ENCODE measurements around the gene SPATS2L. TPM values are rescaled to one million over a fixed set of nuclear protein-coding genes. Genes with fewer than 3 reads are reported as not detected.

Gene SPATS2L
- total and polyA plus RNA-seq, 8 donors, result 36.8 to 245 (median 80.7) TPM

- 73 to 85% (median 80%) methylated on average over 19 of the region's 19 CpGs for WGBS, 5 donors
- H3K4me1 ChIP-seq, result peaks cover 20 to 48% (median 33%) of the 10 kb centered on the region in 4 donors
These were observed 102.2 kb downstream of the SPATS2L start for GRCh38 chr2:200408428-200409316.

GRCh38 chr2:200411831-200412230 is 105.3 kb downstream of the SPATS2L start:
- intact Hi-C loops (cut with DNase I; ENCODE audit: low total_unique reads), result no loop called here
- H3K9me3 ChIP-seq, result no peaks in the 10 kb centered on the region
- H3K27me3 ChIP-seq, result no peaks in the 10 kb centered on the region
- peaks cover 0 to 16% (median 14%) of the 10 kb centered on the region in 4 donors for H3K36me3 ChIP-seq
- H3K4me3 ChIP-seq, result no peak overlapping the region
- H3K4me1 ChIP-seq, result peaks cover 3 to 23% (median 16%) of the 10 kb centered on the region in 4 donors
- TF ChIP-seq POLR2AphosphoS5 (IDR thresholded peaks at IDR 0.05), result no peak
- no peak for TF ChIP-seq EP300 (IDR thresholded peaks at IDR 0.05)
- no peak for TF ChIP-seq CTCF (IDR thresholded peaks at IDR 0.05)
- no peak for TF ChIP-seq POLR2A (IDR thresholded peaks at IDR 0.05)
- no peak overlapping the region for H3K27ac ChIP-seq
- peak in 1 of 2 donors; percentile 26 for DNase-seq

More at GRCh38 chr2:200408428-200409316, 102.2 kb downstream of the SPATS2L start:
- intact Hi-C loops (cut with DNase I; ENCODE audit: low total_unique reads), result no loop called here
- no peaks in the 10 kb centered on the region for H3K27me3 ChIP-seq
- no peak overlapping the region for H3K4me3 ChIP-seq
- peak overlapping the region; percentile 0 to 87 (median 49) for H3K27ac ChIP-seq
- H3K36me3 ChIP-seq, result peaks cover 0 to 5% (median under 1%) of the 10 kb centered on the region in 4 donors
- no peak for TF ChIP-seq POLR2A (IDR thresholded peaks at IDR 0.05)
- peak in 1 of 3 donors; percentile 5 for TF ChIP-seq POLR2AphosphoS5 (IDR thresholded peaks at IDR 0.05)
- DNase-seq, result peak; percentile 26 to 47
- H3K9me3 ChIP-seq, result no peaks in the 10 kb centered on the region

- H3K4me3 ChIP-seq, result no peak overlapping the region
- no peaks in the 10 kb centered on the region for H3K27me3 ChIP-seq
- H3K9me3 ChIP-seq, result no peaks in the 10 kb centered on the region
- H3K36me3 ChIP-seq, result peaks cover 0 to 38% (median 33%) of the 10 kb centered on the region in 4 donors
- TF ChIP-seq POLR2A (IDR thresholded peaks at IDR 0.05), result no peak
- DNase-seq, result no peak
- intact Hi-C loops (cut with DNase I; ENCODE audit: low total_unique reads), result no loop called here
- H3K4me1 ChIP-seq, result no peaks in the 10 kb centered on the region
- H3K27ac ChIP-seq, result no peak overlapping the region
- 95 to 98% (median 97%) methylated on average over 5 of the region's 5 CpGs for WGBS, 5 donors
These were observed 107.9 kb downstream of the SPATS2L start for GRCh38 chr2:200414367-200414766.

- Histone ChIP-seq H3K27me3 (no peaks in the 10 kb centered on the region), H3K4me1 (no peaks in the 10 kb centered on the region), H3K4me3 (no peak overlapping the region), H3K36me3 (peaks cover 5 to 49% (median 44%) of the 10 kb centered on the region in 4 donors), H3K9me3 (no peaks in the 10 kb centered on the region), H3K27ac (no peak overlapping the region)
- intact Hi-C loops (cut with DNase I; ENCODE audit: low total_unique reads), result no loop called here
- DNase-seq, result no peak
- TF ChIP-seq POLR2AphosphoS5 (IDR thresholded peaks at IDR 0.05), result no peak
- TF ChIP-seq EP300 (IDR thresholded peaks at IDR 0.05), result no peak
- TF ChIP-seq CTCF (IDR thresholded peaks at IDR 0.05), result no peak
- TF ChIP-seq POLR2A (IDR thresholded peaks at IDR 0.05), result no peak
- WGBS, 5 donors, result 89 to 100% (median 98%) methylated on average over 2 of the region's 2 CpGs
These were observed 109.0 kb downstream of the SPATS2L start for GRCh38 chr2:200415455-200415854.

GRCh38 chr2:200416878-200417277 is 110.4 kb downstream of the SPATS2L start:
- Histone ChIP-seq H3K4me1 (no peaks in the 10 kb centered on the region), H3K4me3 (no peak overlapping the region), H3K36me3 (peaks cover 14 to 63% (median 58%) of the 10 kb centered on the region in 4 donors), H3K9me3 (no peaks in the 10 kb centered on the region), H3K27me3 (no peaks in the 10 kb centered on the region), H3K27ac (no peak overlapping the region)
- TF ChIP-seq EP300 (IDR thresholded peaks at IDR 0.05) (no peak), POLR2AphosphoS5 (IDR thresholded peaks at IDR 0.05) (no peak), POLR2A (IDR thresholded peaks at IDR 0.05) (no peak), CTCF (IDR thresholded peaks at IDR 0.05) (no peak)
- intact Hi-C loops (cut with DNase I; ENCODE audit: low total_unique reads), result no loop called here
- 86 to 96% (median 92%) methylated on average over 8 of the region's 8 CpGs for WGBS, 5 donors
- DNase-seq, result no peak
